CD14-positive monocyte (primary cell): ENCODE data around the gene PPP1R15B. TPM values are rescaled to one million over a fixed set of nuclear protein-coding genes. Genes with fewer than 3 reads are reported as not detected.

Experiments
- DNase-seq, 3 donors: peaks; one replicate each; pipeline ENCODE4 v3.0.0-alpha.2; 2011 to 2022
- H2AFZ ChIP-seq: 2 replicates; pipeline ENCODE4 v1.6.0; 2012; ENCODE audit warnings: mild to moderate bottlenecking, low read depth, low read length, inconsistent platforms; ENCODE audit not compliant: insufficient read depth, poor library complexity, severe bottlenecking
- H3K27ac ChIP-seq, 2 donors: 1 replicate in 1 of 2; 2 replicates in 1 of 2; pipeline ENCODE4 v1.5.1; 2012 to 2013; ENCODE audit warnings: low read length in 2 of 2, control low read depth in 1 of 2, inconsistent platforms in 1 of 2, low read depth in 1 of 2, mild to moderate bottlenecking in 1 of 2
- H3K27me3 ChIP-seq, 2 donors: one replicate each; pipeline versions ENCODE4 v1.6.0 to v1.6.1; 2011 to 2013; ENCODE audit warnings: low read length in 2 of 2; ENCODE audit not compliant: control insufficient read depth in 2 of 2, insufficient read depth in 2 of 2
- H3K36me3 ChIP-seq, 2 donors: replicated peaks in 1 of 2; 1 replicate in 1 of 2; 2 replicates in 1 of 2; pipeline versions ENCODE4 v1.5.1 to v1.6.1; 2012 to 2013; ENCODE audit warnings: low read length in 2 of 2, control low read depth in 1 of 2, inconsistent platforms in 1 of 2, mild to moderate bottlenecking in 1 of 2; ENCODE audit not compliant: insufficient read depth in 2 of 2, control insufficient read depth in 1 of 2
- H3K4me1 ChIP-seq, 2 donors: 1 replicate in 1 of 2; 2 replicates in 1 of 2; pipeline versions ENCODE4 v1.5.1 to v1.6.1; 2012 to 2013; ENCODE audit warnings: low read length in 2 of 2, control low read depth in 1 of 2, inconsistent platforms in 1 of 2, mild to moderate bottlenecking in 1 of 2, moderate library complexity in 1 of 2; ENCODE audit not compliant: insufficient read depth in 2 of 2, control insufficient read depth in 1 of 2
- H3K4me2 ChIP-seq: replicated peaks from 2 replicates; pipeline ENCODE3; 2012; ENCODE audit warnings: low read length, moderate library complexity, mild to moderate bottlenecking; ENCODE audit not compliant: poor library complexity, severe bottlenecking; ENCODE audit errors: extremely low read depth
- H3K4me3 ChIP-seq, 3 experiments: fragments of 200-600 bp in 1 of 3; sonication (generic) in 1 of 3; replicated peaks in 1 of 3; 1 replicate in 2 of 3; 2 replicates in 1 of 3; pipeline ENCODE4 v1.5.1; 2011 to 2013; ENCODE audit warnings: low read length in 3 of 3, mild to moderate bottlenecking in 3 of 3, control low read depth in 2 of 3, low read depth in 2 of 3, inconsistent platforms in 1 of 3, moderate library complexity in 1 of 3
- H3K79me2 ChIP-seq: 2 replicates; pipeline ENCODE4 v1.6.0; 2012; ENCODE audit warnings: mild to moderate bottlenecking, control low read depth, inconsistent platforms, low read length, moderate library complexity; ENCODE audit not compliant: insufficient read depth
- H3K9ac ChIP-seq: 2 replicates; pipeline ENCODE4 v1.6.0; 2017; ENCODE audit warnings: low read length, mild to moderate bottlenecking; ENCODE audit not compliant: insufficient read depth, poor library complexity, severe bottlenecking
- H3K9me3 ChIP-seq, 2 donors: replicated peaks in 1 of 2; 1 replicate in 1 of 2; 2 replicates in 1 of 2; pipeline versions ENCODE4 v1.5.1 to v1.6.1; 2012 to 2013; ENCODE audit warnings: low read length in 2 of 2, control low read depth in 1 of 2; ENCODE audit not compliant: control insufficient read depth in 1 of 2, insufficient read depth in 1 of 2
- H4K20me1 ChIP-seq: 2 replicates; pipeline ENCODE4 v1.6.0; 2012; ENCODE audit warnings: mild to moderate bottlenecking, low read length, control low read depth, moderate library complexity; ENCODE audit not compliant: insufficient read depth
- H3K27ac Mint-ChIP-seq, 7 donors: one replicate each; pipeline ENCODE4 v1.8.0; 2020; ENCODE audit warnings: mild to moderate bottlenecking in 7 of 7, mixed read lengths in 7 of 7, moderate library complexity in 6 of 7, inconsistent platforms in 2 of 7
- H3K27me3 Mint-ChIP-seq, 3 donors: one replicate each; pipeline ENCODE4 v1.8.0; 2021 to 2022; ENCODE audit warnings: low read depth in 3 of 3, mild to moderate bottlenecking in 3 of 3, mixed read lengths in 3 of 3, moderate library complexity in 3 of 3, inconsistent platforms in 1 of 3
- H3K36me3 Mint-ChIP-seq, 2 donors: one replicate each; pipeline ENCODE4 v1.8.0; 2020; ENCODE audit warnings: mixed read lengths in 2 of 2, inconsistent platforms in 1 of 2, mild to moderate bottlenecking in 1 of 2
- H3K4me1 Mint-ChIP-seq: one replicate; pipeline ENCODE4 v1.8.0; 2020; ENCODE audit warnings: mild to moderate bottlenecking, mixed read lengths
- H3K4me3 Mint-ChIP-seq, 2 donors: one replicate each; pipeline ENCODE4 v1.8.0; 2020; ENCODE audit warnings: mild to moderate bottlenecking in 2 of 2, mixed read lengths in 2 of 2, moderate library complexity in 1 of 2
- H3K9me3 Mint-ChIP-seq, 7 donors: one replicate each; pipeline ENCODE4 v1.8.0; 2020 to 2022; ENCODE audit warnings: mixed read lengths in 7 of 7, mild to moderate bottlenecking in 6 of 7, moderate library complexity in 6 of 7, inconsistent platforms in 2 of 7
- WGBS: methylation state at CpG from one replicate; pipeline ENCODE4 v1.1.5; 2013; ENCODE audit warnings: missing lambda C conversion rate; ENCODE audit not compliant: insufficient coverage; 5-methylcytosine and 5-hydroxymethylcytosine counted together
- intact Hi-C, 2 donors: fragments of 100-400 bp; cut with micrococcal nuclease; formaldehyde crosslinking; loops; one replicate each; pipeline versions ENCODE4 v1.15.0 to v1.15.1; 2023
- polyA plus RNA-seq, 3 donors: library from polyadenylated mRNA; depleted of rRNA in 1 of 3; unstranded in 2 of 3; stranded (reverse) in 1 of 3; fragments of 300-500 nt in 2 of 3; fragments of >200 nt in 1 of 3; fragmentation: Illumina TruSeq in 2 of 3; gene quantifications; 1 replicate in 2 of 3; 2 replicates in 1 of 3; pipeline ENCODE4 v1.2.3, GENCODE V29; 2012 to 2021
- TF ChIP-seq, protein P1 (sequence below): fragments of 200-600 bp; IDR thresholded peaks from one replicate; pipeline ENCODE4 v1.8.0; 2022; ENCODE audit warnings: antibody characterized with exemption, mild to moderate bottlenecking

PPP1R15B gene
- polyA plus RNA-seq, 3 donors = 31.1 to 117 (median 31.8) TPM

DNA sequence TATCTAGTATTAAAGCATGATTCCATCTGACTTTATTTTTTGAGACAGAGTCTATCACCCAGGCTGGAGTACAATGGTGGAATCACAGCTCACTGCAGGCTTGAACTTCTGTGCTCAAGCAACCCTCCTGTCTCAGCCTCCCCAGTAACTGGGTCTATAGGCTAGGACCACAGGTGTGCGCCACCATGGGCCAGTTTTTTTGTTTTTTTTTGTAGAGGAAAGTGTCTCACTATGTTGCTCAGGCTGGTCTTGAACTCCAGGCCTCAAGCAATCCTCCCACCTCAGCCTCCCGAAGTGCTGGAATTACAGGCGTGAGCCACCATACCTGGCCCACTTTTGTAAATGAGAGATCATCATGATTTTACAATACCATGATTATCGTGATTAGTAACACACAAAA is 9.2 kb downstream of the PPP1R15B start:
- H3K27me3 Mint-ChIP-seq = no peaks in the 10 kb centered on the region
- no peak overlapping the region for H3K27ac Mint-ChIP-seq
- TF ChIP-seq, protein P1, sequence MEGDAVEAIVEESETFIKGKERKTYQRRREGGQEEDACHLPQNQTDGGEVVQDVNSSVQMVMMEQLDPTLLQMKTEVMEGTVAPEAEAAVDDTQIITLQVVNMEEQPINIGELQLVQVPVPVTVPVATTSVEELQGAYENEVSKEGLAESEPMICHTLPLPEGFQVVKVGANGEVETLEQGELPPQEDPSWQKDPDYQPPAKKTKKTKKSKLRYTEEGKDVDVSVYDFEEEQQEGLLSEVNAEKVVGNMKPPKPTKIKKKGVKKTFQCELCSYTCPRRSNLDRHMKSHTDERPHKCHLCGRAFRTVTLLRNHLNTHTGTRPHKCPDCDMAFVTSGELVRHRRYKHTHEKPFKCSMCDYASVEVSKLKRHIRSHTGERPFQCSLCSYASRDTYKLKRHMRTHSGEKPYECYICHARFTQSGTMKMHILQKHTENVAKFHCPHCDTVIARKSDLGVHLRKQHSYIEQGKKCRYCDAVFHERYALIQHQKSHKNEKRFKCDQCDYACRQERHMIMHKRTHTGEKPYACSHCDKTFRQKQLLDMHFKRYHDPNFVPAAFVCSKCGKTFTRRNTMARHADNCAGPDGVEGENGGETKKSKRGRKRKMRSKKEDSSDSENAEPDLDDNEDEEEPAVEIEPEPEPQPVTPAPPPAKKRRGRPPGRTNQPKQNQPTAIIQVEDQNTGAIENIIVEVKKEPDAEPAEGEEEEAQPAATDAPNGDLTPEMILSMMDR = no peak
- peaks cover 60 to 79% of the 10 kb centered on the region in 2 donors for H3K36me3 Mint-ChIP-seq
- H3K9ac ChIP-seq = no peak overlapping the region
- intact Hi-C loops = no loop called here
- no peak overlapping the region for H2AFZ ChIP-seq
- no peak for DNase-seq
- H3K9me3 ChIP-seq = no peaks in the 10 kb centered on the region
- H3K4me3 ChIP-seq = no peak overlapping the region
- peaks cover 14% of the 10 kb centered on the region for H3K4me1 Mint-ChIP-seq
- peaks cover 50% of the 10 kb centered on the region for H3K79me2 ChIP-seq
- peaks cover 66 to 89% of the 10 kb centered on the region in 2 donors for H3K36me3 ChIP-seq
- H3K4me1 ChIP-seq = peaks cover 13 to 19% of the 10 kb centered on the region in 2 donors
- peaks cover 93% of the 10 kb centered on the region for H4K20me1 ChIP-seq
- 96% methylated on average over 3 of the region's 4 CpGs for WGBS
- H3K27me3 ChIP-seq = no peaks in the 10 kb centered on the region
- H3K4me2 ChIP-seq = no peak overlapping the region
- H3K4me3 Mint-ChIP-seq = peak overlapping the region in 1 of 2 donors; percentile 16
- H3K9me3 Mint-ChIP-seq = no peaks in the 10 kb centered on the region
- no peak overlapping the region for H3K27ac ChIP-seq

DNA sequence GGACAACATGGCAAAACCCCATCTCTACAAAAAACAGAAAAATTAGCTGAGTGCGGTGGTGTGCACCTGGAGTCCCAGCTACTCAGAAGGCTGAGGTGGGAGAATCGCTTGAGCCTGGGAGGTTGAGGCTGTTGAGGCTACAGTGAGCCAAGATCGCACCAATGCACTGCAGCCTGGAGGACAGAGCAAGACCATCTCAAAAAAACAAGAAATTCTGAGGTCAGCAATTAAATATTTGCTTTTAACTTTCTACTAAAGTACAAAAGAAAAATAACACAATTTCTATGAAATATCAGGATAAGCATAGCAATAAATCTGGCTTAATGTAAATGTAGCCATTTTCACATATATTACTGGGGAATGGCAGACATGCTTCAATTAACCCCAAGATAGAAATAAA is 9.9 kb downstream of the PPP1R15B start:
- Mint-ChIP-seq H3K27me3 (no peaks in the 10 kb centered on the region), H3K36me3 (peaks cover 60 to 77% of the 10 kb centered on the region in 2 donors), H3K27ac (peak overlapping the region in 4 of 7 donors; percentile 26 to 85 (median 54)), H3K9me3 (peaks cover 0 to 3% (median 0%) of the 10 kb centered on the region in 7 donors), H3K4me1 (peaks cover 10% of the 10 kb centered on the region), H3K4me3 (no peak overlapping the region)
- no peak overlapping the region for H3K9ac ChIP-seq
- H4K20me1 ChIP-seq = peaks cover 86% of the 10 kb centered on the region
- no peak for DNase-seq
- H3K4me1 ChIP-seq = peaks cover 12 to 13% of the 10 kb centered on the region in 2 donors
- no CpG with 5 or more reads among the region's 3 CpGs for WGBS
- no peaks in the 10 kb centered on the region for H3K27me3 ChIP-seq
- no peak overlapping the region for H3K4me2 ChIP-seq
- intact Hi-C loops = no loop called here
- H3K27ac ChIP-seq = no peak overlapping the region
- H3K79me2 ChIP-seq = peaks cover 43% of the 10 kb centered on the region
- H2AFZ ChIP-seq = no peak overlapping the region
- TF ChIP-seq, protein P1 = no peak
- no peak overlapping the region for H3K4me3 ChIP-seq
- H3K9me3 ChIP-seq = no peaks in the 10 kb centered on the region
- H3K36me3 ChIP-seq = peaks cover 68 to 94% of the 10 kb centered on the region in 2 donors
